ENCODE results near the gene NEK2. TPM values are rescaled to one million over a fixed set of nuclear protein-coding genes. Genes with fewer than 3 reads are reported as not detected.

Gene NEK2
- total and polyA plus RNA-seq, 2 of the 13 experiments (the other 11 are each of a cell fraction or from before 2014, with no cell fraction given) = 10.9 to 40.8 TPM

DNA sequence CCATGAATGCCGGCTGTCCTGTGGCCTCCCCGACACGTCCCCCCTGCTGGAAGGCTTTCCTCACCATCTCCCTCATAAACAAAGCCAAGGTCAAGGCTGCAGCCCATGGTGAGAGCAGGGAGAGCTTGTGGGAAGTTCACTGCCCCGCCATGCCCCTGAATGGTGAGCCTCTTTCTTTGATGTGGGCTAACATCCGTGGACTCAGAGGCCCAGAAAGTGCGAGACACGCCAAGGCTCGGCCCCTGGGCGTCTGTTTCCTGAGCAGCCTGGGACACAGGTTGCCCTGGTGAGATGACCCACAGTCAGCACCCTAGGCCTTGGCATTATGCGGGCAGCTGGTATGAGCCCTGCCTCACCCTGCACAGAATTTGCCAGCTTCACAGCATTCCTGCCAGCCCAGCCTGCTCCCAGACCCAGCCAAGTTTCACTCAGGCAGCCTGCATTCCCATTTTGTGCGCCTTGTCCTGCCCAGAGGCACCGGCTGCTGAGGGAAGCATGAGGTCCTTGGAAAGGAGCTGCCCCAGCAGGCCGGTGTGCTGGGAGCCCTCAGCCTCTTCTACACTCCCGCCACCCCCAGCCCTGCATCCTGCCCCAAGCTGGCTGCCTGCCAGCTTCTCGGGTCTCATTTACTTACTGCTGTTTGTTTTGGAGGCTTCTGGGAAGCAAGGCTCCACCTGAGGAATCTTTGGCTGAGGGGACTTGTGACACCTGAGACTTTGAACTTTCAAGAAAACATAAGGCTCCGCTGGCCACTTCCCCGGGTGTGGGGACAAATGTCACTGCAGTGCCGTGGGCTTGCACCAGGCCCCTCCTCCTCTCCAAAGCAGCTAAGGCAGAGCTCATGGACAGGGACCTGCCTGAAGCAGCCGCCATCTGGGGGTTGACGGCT lies 31.9 kb downstream of the NEK2 start (continued):
- 0 out of 2 replicates have a peak, but pooled peaks have one; percentile 54 for TF ChIP-seq ZNF605 (CRISPR knock-in tag; IDR thresholded peaks at IDR 0.05)
- TF ChIP-seq RBM22 (optimal IDR thresholded peaks at IDR 0.05; ENCODE audit: low read length) = no peak
- TF ChIP-seq NFRKB (IDR thresholded peaks at IDR 0.05) = no peak
- TF ChIP-seq HIVEP1 (CRISPR knock-in tag; IDR thresholded peaks at IDR 0.05) = peak; percentile 64; the same call in 1 of the 2 replicates
- no peak for TF ChIP-seq SOX6 (IDR thresholded peaks at IDR 0.05)
- peak; percentile 89 for TF ChIP-seq SOX6 (CRISPR knock-in tag; IDR thresholded peaks at IDR 0.05)
- peak; percentile 81 for TF ChIP-seq HDAC1 (CRISPR knock-in tag; IDR thresholded peaks at IDR 0.05)
- no peak for TF ChIP-seq NKX3-1 (CRISPR knock-in tag; IDR thresholded peaks at IDR 0.05)
- TF ChIP-seq, protein P1, sequence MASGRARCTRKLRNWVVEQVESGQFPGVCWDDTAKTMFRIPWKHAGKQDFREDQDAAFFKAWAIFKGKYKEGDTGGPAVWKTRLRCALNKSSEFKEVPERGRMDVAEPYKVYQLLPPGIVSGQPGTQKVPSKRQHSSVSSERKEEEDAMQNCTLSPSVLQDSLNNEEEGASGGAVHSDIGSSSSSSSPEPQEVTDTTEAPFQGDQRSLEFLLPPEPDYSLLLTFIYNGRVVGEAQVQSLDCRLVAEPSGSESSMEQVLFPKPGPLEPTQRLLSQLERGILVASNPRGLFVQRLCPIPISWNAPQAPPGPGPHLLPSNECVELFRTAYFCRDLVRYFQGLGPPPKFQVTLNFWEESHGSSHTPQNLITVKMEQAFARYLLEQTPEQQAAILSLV (CRISPR knock-in tag; IDR thresholded peaks at IDR 0.05; ENCODE audit: borderline replicate concordance) = no peak
- no peak for TF ChIP-seq JARID2 (CRISPR knock-in tag; IDR thresholded peaks at IDR 0.05; ENCODE audit: insufficient replicate concordance)
- TF ChIP-seq CBX1 (IDR thresholded peaks at IDR 0.05; ENCODE audit: low read depth) = no peak
- TF ChIP-seq SNRNP70 (IDR thresholded peaks at IDR 0.05; ENCODE audit: low read depth, low read length) = no peak
- no peak for TF ChIP-seq ZC3H4 (CRISPR knock-in tag; IDR thresholded peaks at IDR 0.05; ENCODE audit: borderline replicate concordance)
- TF ChIP-seq, protein P2, sequence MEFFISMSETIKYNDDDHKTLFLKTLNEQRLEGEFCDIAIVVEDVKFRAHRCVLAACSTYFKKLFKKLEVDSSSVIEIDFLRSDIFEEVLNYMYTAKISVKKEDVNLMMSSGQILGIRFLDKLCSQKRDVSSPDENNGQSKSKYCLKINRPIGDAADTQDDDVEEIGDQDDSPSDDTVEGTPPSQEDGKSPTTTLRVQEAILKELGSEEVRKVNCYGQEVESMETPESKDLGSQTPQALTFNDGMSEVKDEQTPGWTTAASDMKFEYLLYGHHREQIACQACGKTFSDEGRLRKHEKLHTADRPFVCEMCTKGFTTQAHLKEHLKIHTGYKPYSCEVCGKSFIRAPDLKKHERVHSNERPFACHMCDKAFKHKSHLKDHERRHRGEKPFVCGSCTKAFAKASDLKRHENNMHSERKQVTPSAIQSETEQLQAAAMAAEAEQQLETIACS (CRISPR knock-in tag; IDR thresholded peaks at IDR 0.05) = no peak
- no peak for TF ChIP-seq MXI1 (IDR thresholded peaks at IDR 0.05; ENCODE audit: borderline replicate concordance, low read depth, low read length)
- TF ChIP-seq ZNF652 (CRISPR knock-in tag; IDR thresholded peaks at IDR 0.05; ENCODE audit: borderline replicate concordance, low read depth) = peak; percentile 18; the same call in 1 of the 2 replicates
- no peak for TF ChIP-seq ZSCAN20 (CRISPR knock-in tag; IDR thresholded peaks at IDR 0.05; ENCODE audit: borderline replicate concordance)
- TF ChIP-seq, protein P3, sequence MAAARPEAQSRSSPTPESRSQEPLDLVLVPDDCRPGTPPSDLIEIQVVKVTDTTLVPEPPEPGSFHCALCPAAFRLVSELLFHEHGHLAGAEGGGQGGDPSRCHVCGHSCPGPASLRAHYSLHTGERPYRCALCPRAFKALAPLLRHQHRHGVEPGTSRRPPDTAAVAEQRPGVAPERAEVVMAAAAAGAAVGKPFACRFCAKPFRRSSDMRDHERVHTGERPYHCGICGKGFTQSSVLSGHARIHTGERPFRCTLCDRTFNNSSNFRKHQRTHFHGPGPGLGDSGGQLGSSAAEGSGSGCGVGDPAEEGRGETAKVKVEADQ (CRISPR knock-in tag; IDR thresholded peaks at IDR 0.05; ENCODE audit: borderline replicate concordance) = no peak; the same call in 1 of the 2 replicates
- TF ChIP-seq HOXA5 (CRISPR knock-in tag; IDR thresholded peaks at IDR 0.05) = no peak
- TF ChIP-seq, protein P4, sequence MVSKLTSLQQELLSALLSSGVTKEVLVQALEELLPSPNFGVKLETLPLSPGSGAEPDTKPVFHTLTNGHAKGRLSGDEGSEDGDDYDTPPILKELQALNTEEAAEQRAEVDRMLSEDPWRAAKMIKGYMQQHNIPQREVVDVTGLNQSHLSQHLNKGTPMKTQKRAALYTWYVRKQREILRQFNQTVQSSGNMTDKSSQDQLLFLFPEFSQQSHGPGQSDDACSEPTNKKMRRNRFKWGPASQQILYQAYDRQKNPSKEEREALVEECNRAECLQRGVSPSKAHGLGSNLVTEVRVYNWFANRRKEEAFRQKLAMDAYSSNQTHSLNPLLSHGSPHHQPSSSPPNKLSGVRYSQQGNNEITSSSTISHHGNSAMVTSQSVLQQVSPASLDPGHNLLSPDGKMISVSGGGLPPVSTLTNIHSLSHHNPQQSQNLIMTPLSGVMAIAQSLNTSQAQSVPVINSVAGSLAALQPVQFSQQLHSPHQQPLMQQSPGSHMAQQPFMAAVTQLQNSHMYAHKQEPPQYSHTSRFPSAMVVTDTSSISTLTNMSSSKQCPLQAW (CRISPR knock-in tag; IDR thresholded peaks at IDR 0.05) = peak; percentile 81
- TF ChIP-seq TBP (CRISPR knock-in tag; IDR thresholded peaks at IDR 0.05) = no peak
- no peak for TF ChIP-seq ZFP62 (CRISPR knock-in tag; IDR thresholded peaks at IDR 0.05)
- TF ChIP-seq, protein P5, sequence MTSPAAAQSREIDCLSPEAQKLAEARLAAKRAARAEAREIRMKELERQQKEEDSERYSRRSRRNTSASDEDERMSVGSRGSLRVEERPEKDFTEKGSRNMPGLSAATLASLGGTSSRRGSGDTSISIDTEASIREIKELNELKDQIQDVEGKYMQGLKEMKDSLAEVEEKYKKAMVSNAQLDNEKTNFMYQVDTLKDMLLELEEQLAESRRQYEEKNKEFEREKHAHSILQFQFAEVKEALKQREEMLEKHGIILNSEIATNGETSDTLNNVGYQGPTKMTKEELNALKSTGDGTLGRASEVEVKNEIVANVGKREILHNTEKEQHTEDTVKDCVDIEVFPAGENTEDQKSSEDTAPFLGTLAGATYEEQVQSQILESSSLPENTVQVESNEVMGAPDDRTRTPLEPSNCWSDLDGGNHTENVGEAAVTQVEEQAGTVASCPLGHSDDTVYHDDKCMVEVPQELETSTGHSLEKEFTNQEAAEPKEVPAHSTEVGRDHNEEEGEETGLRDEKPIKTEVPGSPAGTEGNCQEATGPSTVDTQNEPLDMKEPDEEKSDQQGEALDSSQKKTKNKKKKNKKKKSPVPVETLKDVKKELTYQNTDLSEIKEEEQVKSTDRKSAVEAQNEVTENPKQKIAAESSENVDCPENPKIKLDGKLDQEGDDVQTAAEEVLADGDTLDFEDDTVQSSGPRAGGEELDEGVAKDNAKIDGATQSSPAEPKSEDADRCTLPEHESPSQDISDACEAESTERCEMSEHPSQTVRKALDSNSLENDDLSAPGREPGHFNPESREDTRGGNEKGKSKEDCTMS (CRISPR knock-in tag; conservative IDR thresholded peaks at IDR 0.05) = no peak

Data from HepG2 (cell line).